ENCODE data around the gene GMFB. TPM values are rescaled to one million over a fixed set of nuclear protein-coding genes. Genes with fewer than 3 reads are reported as not detected.
"Not testable (repeated sequence)": the region's sequence is repeated elsewhere in the genome, so short reads cannot be mapped to it uniquely, and the experiment has no call there.

The GMFB gene
- total RNA-seq, 1 donor from 2014 or later: 71.9 TPM

GRCh38 chr14:54457609-54457996, 31.2 kb downstream of the GMFB start:
- TF ChIP-seq, protein P1, sequence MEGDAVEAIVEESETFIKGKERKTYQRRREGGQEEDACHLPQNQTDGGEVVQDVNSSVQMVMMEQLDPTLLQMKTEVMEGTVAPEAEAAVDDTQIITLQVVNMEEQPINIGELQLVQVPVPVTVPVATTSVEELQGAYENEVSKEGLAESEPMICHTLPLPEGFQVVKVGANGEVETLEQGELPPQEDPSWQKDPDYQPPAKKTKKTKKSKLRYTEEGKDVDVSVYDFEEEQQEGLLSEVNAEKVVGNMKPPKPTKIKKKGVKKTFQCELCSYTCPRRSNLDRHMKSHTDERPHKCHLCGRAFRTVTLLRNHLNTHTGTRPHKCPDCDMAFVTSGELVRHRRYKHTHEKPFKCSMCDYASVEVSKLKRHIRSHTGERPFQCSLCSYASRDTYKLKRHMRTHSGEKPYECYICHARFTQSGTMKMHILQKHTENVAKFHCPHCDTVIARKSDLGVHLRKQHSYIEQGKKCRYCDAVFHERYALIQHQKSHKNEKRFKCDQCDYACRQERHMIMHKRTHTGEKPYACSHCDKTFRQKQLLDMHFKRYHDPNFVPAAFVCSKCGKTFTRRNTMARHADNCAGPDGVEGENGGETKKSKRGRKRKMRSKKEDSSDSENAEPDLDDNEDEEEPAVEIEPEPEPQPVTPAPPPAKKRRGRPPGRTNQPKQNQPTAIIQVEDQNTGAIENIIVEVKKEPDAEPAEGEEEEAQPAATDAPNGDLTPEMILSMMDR (IDR thresholded peaks at IDR 0.05; ENCODE audit: insufficient read depth, low read length, poor library complexity, severe bottlenecking): no peak
- no peaks in the 10 kb centered on the region for H3K27me3 ChIP-seq (ENCODE audit: control insufficient read depth, insufficient read depth, low read length)
- no peak for DNase-seq (ENCODE audit: low read depth)
- H3K4me3 ChIP-seq (ENCODE audit: low read depth, low read length): no peak overlapping the region
- no peaks in the 10 kb centered on the region for H3K36me3 ChIP-seq (ENCODE audit: control insufficient read depth, insufficient read depth, low read length)

GRCh38 chr14:54456820-54457608, 31.8 kb downstream of the GMFB start:
- DNase-seq (ENCODE audit: low read depth); H3K27me3 ChIP-seq (ENCODE audit: control insufficient read depth, insufficient read depth, low read length); H3K36me3 ChIP-seq (ENCODE audit: control insufficient read depth, insufficient read depth, low read length); H3K4me3 ChIP-seq (ENCODE audit: low read depth, low read length): not testable (repeated sequence)

DNA sequence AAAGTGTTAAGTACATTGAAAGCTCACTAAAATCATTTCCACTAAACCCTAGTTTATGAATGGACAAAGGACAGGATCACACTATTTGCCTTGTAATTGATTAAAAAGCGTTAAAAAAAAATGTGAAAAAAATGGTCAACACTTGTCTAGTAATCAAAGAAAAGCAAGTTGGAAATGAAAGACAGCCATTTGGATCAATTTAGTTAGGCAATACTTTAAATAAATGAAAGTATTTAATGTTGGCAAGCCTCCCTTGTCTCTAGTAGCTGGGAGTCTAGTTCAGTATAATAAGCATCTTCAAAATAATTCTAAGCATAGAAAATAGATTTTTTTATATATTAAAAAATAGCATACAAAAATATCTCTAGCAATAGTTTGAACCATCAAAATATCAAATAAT, 33.4 kb downstream of the GMFB start:
- TF ChIP-seq, protein P1 (IDR thresholded peaks at IDR 0.05; ENCODE audit: insufficient read depth, low read length, poor library complexity, severe bottlenecking): no peak
- H3K4me3 ChIP-seq (ENCODE audit: low read depth, low read length): no peak overlapping the region
- DNase-seq (ENCODE audit: low read depth): no peak
- no peaks in the 10 kb centered on the region for H3K36me3 ChIP-seq (ENCODE audit: control insufficient read depth, insufficient read depth, low read length)
- H3K27me3 ChIP-seq (ENCODE audit: control insufficient read depth, insufficient read depth, low read length): no peaks in the 10 kb centered on the region

DNA sequence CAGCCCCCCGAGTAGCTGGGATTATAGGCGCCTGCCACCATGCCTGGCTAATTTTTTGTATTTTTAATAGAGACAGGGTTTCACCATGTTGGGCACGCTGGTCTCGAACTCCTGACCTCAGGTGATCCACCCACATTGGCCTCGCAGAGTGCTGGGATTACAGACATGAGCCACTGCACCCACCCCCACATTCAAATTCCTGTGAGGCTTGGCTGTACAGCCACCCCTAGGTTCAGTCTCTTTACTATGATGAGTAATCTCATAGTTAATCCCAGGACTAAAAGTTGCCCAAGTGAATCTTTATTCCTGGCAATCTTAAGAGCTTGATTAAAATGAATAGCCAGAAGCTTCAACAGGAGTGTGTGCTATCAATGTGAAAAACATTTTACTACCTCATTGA, 34.8 kb downstream of the GMFB start:
- not testable (repeated sequence) for H3K4me3 ChIP-seq (ENCODE audit: low read depth, low read length); H3K36me3 ChIP-seq (ENCODE audit: control insufficient read depth, insufficient read depth, low read length); DNase-seq (ENCODE audit: low read depth); H3K27me3 ChIP-seq (ENCODE audit: control insufficient read depth, insufficient read depth, low read length)

DNA sequence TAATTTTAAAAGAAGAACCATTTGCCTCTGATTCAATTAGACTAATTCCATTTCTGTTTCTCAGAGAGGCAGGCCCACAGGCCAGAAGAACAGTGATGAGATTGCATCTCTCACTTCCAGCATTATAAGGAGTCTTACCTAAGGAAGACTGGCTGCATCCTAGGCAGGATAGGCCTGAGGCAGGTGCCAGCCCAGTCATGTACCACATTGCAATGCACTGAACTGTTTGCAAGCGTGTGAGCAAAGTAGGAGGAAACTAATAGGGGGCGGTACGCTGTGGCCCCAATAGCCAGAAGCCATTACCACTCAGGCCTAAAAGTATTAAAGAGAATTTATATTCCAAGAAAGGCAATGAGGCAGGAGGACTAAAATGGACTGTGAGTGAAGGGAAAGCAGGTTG, 35.5 kb downstream of the GMFB start:
- Histone ChIP-seq H3K27me3 (ENCODE audit: control insufficient read depth, insufficient read depth, low read length) (no peaks in the 10 kb centered on the region), H3K36me3 (ENCODE audit: control insufficient read depth, insufficient read depth, low read length) (no peaks in the 10 kb centered on the region), H3K4me3 (ENCODE audit: low read depth, low read length) (no peak overlapping the region)
- DNase-seq (ENCODE audit: low read depth): no peak
- TF ChIP-seq, protein P1 (IDR thresholded peaks at IDR 0.05; ENCODE audit: insufficient read depth, low read length, poor library complexity, severe bottlenecking): no peak

- TF ChIP-seq, protein P1 (IDR thresholded peaks at IDR 0.05; ENCODE audit: insufficient read depth, low read length, poor library complexity, severe bottlenecking): no peak
- H3K36me3 ChIP-seq (ENCODE audit: control insufficient read depth, insufficient read depth, low read length): no peaks in the 10 kb centered on the region
- no peak for DNase-seq (ENCODE audit: low read depth)
- H3K27me3 ChIP-seq (ENCODE audit: control insufficient read depth, insufficient read depth, low read length): no peaks in the 10 kb centered on the region
- H3K4me3 ChIP-seq (ENCODE audit: low read depth, low read length): no peak overlapping the region
Measured at GRCh38 chr14:54451961-54452360, 36.8 kb downstream of the GMFB start.

GRCh38 chr14:54451121-54451601, 37.6 kb downstream of the GMFB start:
- no peak overlapping the region for H3K4me3 ChIP-seq (ENCODE audit: low read depth, low read length)
- H3K36me3 ChIP-seq (ENCODE audit: control insufficient read depth, insufficient read depth, low read length): no peaks in the 10 kb centered on the region
- DNase-seq (ENCODE audit: low read depth): no peak
- TF ChIP-seq, protein P1 (IDR thresholded peaks at IDR 0.05; ENCODE audit: insufficient read depth, low read length, poor library complexity, severe bottlenecking): no peak
- H3K27me3 ChIP-seq (ENCODE audit: control insufficient read depth, insufficient read depth, low read length): no peaks in the 10 kb centered on the region
